ENCODE data around the gene URAD.
"Not testable (repeated sequence)": the region's sequence is repeated elsewhere in the genome, so short reads cannot be mapped to it uniquely, and the experiment has no call there.

The URAD gene

GRCh38 chr13:27988520-27988919 is at the start of gene URAD:
Gene URAD, minus strand, starts transcription at chr13:27988693. Its CDS starts 56 bp downstream, at chr13:27988637.
- DNase-seq (ENCODE audit: low spot score) = no peak

- DNase-seq (ENCODE audit: low spot score) = peak; percentile 84
Observed at GRCh38 chr13:28037399-28037798, 48.9 kb upstream of the URAD start.

GRCh38 chr13:28035146-28035782 is 46.8 kb upstream of the URAD start:
- no peak for DNase-seq (ENCODE audit: low spot score)

GRCh38 chr13:28033894-28034655 is 45.6 kb upstream of the URAD start:
- no peak for DNase-seq (ENCODE audit: low spot score)

GRCh38 chr13:28032438-28032837 is 43.9 kb upstream of the URAD start:
- DNase-seq (ENCODE audit: low spot score) = not testable (repeated sequence)

GRCh38 chr13:28031896-28032288 is 43.4 kb upstream of the URAD start:
- no peak for DNase-seq (ENCODE audit: low spot score)

GRCh38 chr13:28031220-28031895 is 42.9 kb upstream of the URAD start:
- no peak for DNase-seq (ENCODE audit: low spot score)

- DNase-seq (ENCODE audit: low spot score) = no peak
Observed at GRCh38 chr13:28027607-28028364, 39.3 kb upstream of the URAD start.

GRCh38 chr13:28027071-28027470 is 38.6 kb upstream of the URAD start:
- DNase-seq (ENCODE audit: low spot score) = no peak

- no peak for DNase-seq (ENCODE audit: low spot score)
Observed at GRCh38 chr13:28026508-28026907, 38.0 kb upstream of the URAD start.

GRCh38 chr13:28022848-28023518 is 34.5 kb upstream of the URAD start:
- DNase-seq (ENCODE audit: low spot score) = no peak

- DNase-seq (ENCODE audit: low spot score) = no peak
Observed at GRCh38 chr13:28014301-28014700, 25.8 kb upstream of the URAD start.

GRCh38 chr13:28013482-28013881 is 25.0 kb upstream of the URAD start:
- DNase-seq (ENCODE audit: low spot score) = no peak

GRCh38 chr13:28012896-28013295 is 24.4 kb upstream of the URAD start:
- no peak for DNase-seq (ENCODE audit: low spot score)

GRCh38 chr13:28012383-28012782 is 23.9 kb upstream of the URAD start:
- peak; percentile 18 for DNase-seq (ENCODE audit: low spot score)

- DNase-seq (ENCODE audit: low spot score) = no peak
Observed at GRCh38 chr13:28010046-28010445, 21.6 kb upstream of the URAD start.

GRCh38 chr13:28005016-28005415 is 16.5 kb upstream of the URAD start:
- DNase-seq (ENCODE audit: low spot score) = not testable (repeated sequence)

- DNase-seq (ENCODE audit: low spot score) = no peak
Observed at GRCh38 chr13:28002886-28003698, 14.6 kb upstream of the URAD start.

GRCh38 chr13:28001837-28002473 is 13.5 kb upstream of the URAD start:
- no peak for DNase-seq (ENCODE audit: low spot score)

- DNase-seq (ENCODE audit: low spot score) = no peak
Observed at GRCh38 chr13:28001049-28001448, 12.6 kb upstream of the URAD start.

Data from RKO (cell line).